IMR-90 (cell line): ENCODE data around the gene F3. TPM values are rescaled to one million over a fixed set of nuclear protein-coding genes. Genes with fewer than 3 reads are reported as not detected.

Experiments
- ATAC-seq: fragments of 200-7000 bp; cut with Tn5 transposase; 2 replicates; pipeline ENCODE4 v1.9.1; 2020; ENCODE audit warnings: low read depth, mild to moderate bottlenecking, moderate library complexity
- Bru-seq: library from RNA; stranded (reverse); fragments of 400-500 nt; gene quantifications from one replicate; lab custom pipeline; 2021; lab: Mats Ljungman, UMichigan
- BruChase-seq, 2 experiments: library from RNA; stranded (reverse); fragments of 400-500 nt; gene quantifications; one replicate each; lab custom pipeline; 2021; lab: Mats Ljungman, UMichigan
- BruUV-seq: library from RNA; stranded (reverse); fragments of 400-500 nt; replicated peaks from 2 replicates; lab custom pipeline; 2021; lab: Mats Ljungman, UMichigan
- CTCF ChIA-PET: fragments of 300-600 bp; formaldehyde crosslinking; extraction: SDS; loops from one replicate; lab custom pipeline; 2021; ENCODE audit warnings: antibody characterized with exemption; lab: Yijun Ruan, JAX
- POLR2A ChIA-PET: fragments of 300-600 bp; sonication (Branson Sonifier 250); formaldehyde crosslinking; loops from one replicate; lab custom pipeline; 2022; ENCODE audit warnings: antibody characterized with exemption; ENCODE audit not compliant: unreplicated experiment; lab: Charles Lee
- DNase-seq: peaks from one replicate; pipeline ENCODE4 v3.0.0; 2013
- H2AFZ ChIP-seq: replicated peaks from 2 replicates; pipeline ENCODE3; 2013; ENCODE audit warnings: low read length, mild to moderate bottlenecking; ENCODE audit not compliant: poor library complexity
- H2AK5ac ChIP-seq: 2 replicates; pipeline ENCODE4 v1.6.1; 2013; ENCODE audit warnings: low read depth, low read length, inconsistent platforms
- H2AK9ac ChIP-seq: replicated peaks from 2 replicates; pipeline ENCODE3; 2013; ENCODE audit warnings: mild to moderate bottlenecking, low read depth, low read length, moderate library complexity; ENCODE audit not compliant: poor library complexity
- H2BK120ac ChIP-seq: 2 replicates; pipeline ENCODE4 v1.6.1; 2013; ENCODE audit warnings: low read depth, low read length, inconsistent platforms
- H2BK15ac ChIP-seq: 3 replicates; pipeline ENCODE4 v1.6.1; 2013; ENCODE audit warnings: low read depth, low read length, inconsistent platforms
- H2BK20ac ChIP-seq: 2 replicates; pipeline ENCODE4 v1.6.1; 2013; ENCODE audit warnings: low read depth, mild to moderate bottlenecking, inconsistent platforms, low read length, moderate library complexity
- H2BK5ac ChIP-seq: 2 replicates; pipeline ENCODE4 v1.6.1; 2013; ENCODE audit warnings: mild to moderate bottlenecking, low read depth, low read length, inconsistent platforms; ENCODE audit not compliant: poor library complexity, severe bottlenecking
- H3K14ac ChIP-seq: replicated peaks from 2 replicates; pipeline ENCODE4 v1.6.1; 2013; ENCODE audit warnings: low read depth, low read length, inconsistent platforms
- H3K18ac ChIP-seq: 2 replicates; pipeline ENCODE4 v1.6.1; 2013; ENCODE audit warnings: low read depth, low read length, control low read depth
- H3K23ac ChIP-seq: 2 replicates; pipeline ENCODE4 v1.6.1; 2013; ENCODE audit warnings: low read depth, low read length, inconsistent platforms
- H3K27ac ChIP-seq: 2 replicates; pipeline ENCODE4 v1.5.1; 2013; ENCODE audit warnings: mild to moderate bottlenecking, control low read depth, low read length; ENCODE audit not compliant: insufficient read depth
- H3K27me3 ChIP-seq: 2 replicates; pipeline ENCODE4 v1.6.1; 2013; ENCODE audit warnings: low read length; ENCODE audit not compliant: control insufficient read depth, insufficient read depth
- H3K36me3 ChIP-seq: 2 replicates; pipeline ENCODE4 v1.6.1; 2013; ENCODE audit warnings: low read length, mixed read lengths; ENCODE audit not compliant: control insufficient read depth, insufficient read depth
- H3K4ac ChIP-seq: 2 replicates; pipeline ENCODE4 v1.6.1; 2013; ENCODE audit warnings: low read depth, low read length, inconsistent platforms
- H3K4me1 ChIP-seq: 2 replicates; pipeline ENCODE4 v1.6.1; 2013; ENCODE audit warnings: low read length, mixed read lengths; ENCODE audit not compliant: control insufficient read depth, insufficient read depth
- H3K4me2 ChIP-seq: 2 replicates; pipeline ENCODE4 v1.6.1; 2013; ENCODE audit warnings: low read depth, mild to moderate bottlenecking, control low read depth, low read length, moderate library complexity
- H3K4me3 ChIP-seq: 2 replicates; pipeline ENCODE4 v1.5.1; 2013; ENCODE audit warnings: low read depth, mild to moderate bottlenecking, control low read depth, low read length, moderate library complexity; ENCODE audit not compliant: insufficient read depth
- H3K56ac ChIP-seq: 2 replicates; pipeline ENCODE4 v1.6.1; 2013; ENCODE audit warnings: low read length, inconsistent platforms; ENCODE audit not compliant: insufficient read depth; ENCODE audit errors: extremely low read depth
- H3K79me1 ChIP-seq, 2 experiments: 2 replicates each; pipeline ENCODE4 v1.6.1; 2013; ENCODE audit warnings: low read length in 2 of 2, inconsistent platforms in 1 of 2, low read depth in 1 of 2
- H3K9ac ChIP-seq: 2 replicates; pipeline ENCODE4 v1.6.1; 2013; ENCODE audit warnings: low read depth, low read length, control low read depth
- H3K9me1 ChIP-seq: 2 replicates; pipeline ENCODE4 v1.6.1; 2013; ENCODE audit warnings: low read length, inconsistent platforms; ENCODE audit not compliant: insufficient read depth
- H3K9me3 ChIP-seq: 2 replicates; pipeline ENCODE4 v1.6.1; 2013; ENCODE audit warnings: low read length; ENCODE audit not compliant: control insufficient read depth, insufficient read depth
- H4K20me1 ChIP-seq: 2 replicates; pipeline ENCODE4 v1.6.1; 2013; ENCODE audit warnings: low read length, inconsistent platforms; ENCODE audit not compliant: insufficient read depth
- H4K5ac ChIP-seq: 2 replicates; pipeline ENCODE4 v1.6.1; 2013; ENCODE audit warnings: mild to moderate bottlenecking, low read depth, low read length, control low read depth
- H4K8ac ChIP-seq, 2 experiments: 2 replicates each; pipeline ENCODE4 v1.6.1; 2013; ENCODE audit warnings: low read depth in 2 of 2, low read length in 2 of 2, control low read depth in 1 of 2, inconsistent platforms in 1 of 2
- H4K91ac ChIP-seq: 2 replicates; pipeline ENCODE4 v1.6.1; 2013; ENCODE audit warnings: low read depth, low read length, inconsistent platforms; ENCODE audit not compliant: insufficient read depth
- BHLHE40 ChIP-seq: fragments of 150-350 bp; IDR thresholded peaks from 2 replicates; pipeline ENCODE4 v1.6.1; 2016; ENCODE audit warnings: mild to moderate bottlenecking, low read depth, low read length
- CHD1 ChIP-seq: IDR thresholded peaks from 2 replicates; pipeline ENCODE4 v1.6.1; 2012; ENCODE audit warnings: low read depth, low read length, improper control_type of control experiment
- FOS ChIP-seq: fragments of 150-350 bp; IDR thresholded peaks from 2 replicates; pipeline ENCODE4 v1.6.1; 2016; ENCODE audit warnings: low read depth, low read length
- MAFK ChIP-seq: IDR thresholded peaks from 2 replicates; pipeline ENCODE4 v1.6.1; 2012; ENCODE audit warnings: low read depth, low read length, improper control_type of control experiment
- MAZ ChIP-seq: IDR thresholded peaks from 2 replicates; pipeline ENCODE4 v1.6.1; 2012; ENCODE audit warnings: low read depth, mild to moderate bottlenecking, low read length, improper control_type of control experiment, moderate library complexity, borderline replicate concordance
- POLR2A ChIP-seq: IDR thresholded peaks from 2 replicates; pipeline ENCODE4 v1.6.1; 2012; ENCODE audit warnings: mild to moderate bottlenecking, low read depth, low read length
- RAD21 ChIP-seq: IDR thresholded peaks from 2 replicates; pipeline ENCODE4 v1.6.1; 2012; ENCODE audit warnings: low read length, improper control_type of control experiment
- RCOR1 ChIP-seq: IDR thresholded peaks from 2 replicates; pipeline ENCODE4 v1.6.1; 2012; ENCODE audit warnings: mild to moderate bottlenecking, low read length, improper control_type of control experiment; ENCODE audit not compliant: insufficient replicate concordance
- RFX5 ChIP-seq: IDR thresholded peaks from 2 replicates; pipeline ENCODE4 v1.8.0; 2012; ENCODE audit warnings: low read depth, mild to moderate bottlenecking, low read length, moderate library complexity
- WGBS, 2 experiments: methylation state at CpG; one replicate each; pipeline versions ENCODE4 v1.1.5 to v1.1.7; 2013; ENCODE audit warnings: missing lambda C conversion rate in 2 of 2; ENCODE audit not compliant: insufficient read length in 1 of 2; ENCODE audit errors: extremely low coverage in 2 of 2; 5-methylcytosine and 5-hydroxymethylcytosine counted together
- dilution Hi-C: fragments of 300-500 bp; cut with HindIII; formaldehyde crosslinking; loops from one replicate; pipeline ENCODE4 v1.14.3; 2018; ENCODE audit warnings: low sequenced_read_pairs; ENCODE audit not compliant: unreplicated experiment
- in situ Hi-C: fragments of 300-500 bp; cut with MboI; formaldehyde crosslinking; loops from 3 replicates; pipeline ENCODE4 v1.14.3; 2019; ENCODE audit warnings: low sequenced_read_pairs, inconsistent platforms, mixed read lengths
- intact Hi-C: fragments of 100-400 bp; cut with micrococcal nuclease; formaldehyde crosslinking; loops from 2 replicates; pipeline ENCODE4 v1.10.0; 2022
- long read RNA-seq: library from polyadenylated mRNA; unstranded; transcript quantifications from one replicate; pipeline ENCODE4 v2.0.0, GENCODE V29; 2021; ENCODE audit not compliant: unreplicated experiment
- polyA plus RNA-seq, 3 experiments: library from polyadenylated mRNA; depleted of rRNA; stranded (reverse); fragments of >200 nt; gene quantifications; 2 replicates each; pipeline ENCODE4 v1.2.3, GENCODE V29; 2012; ENCODE audit warnings: low replicate concordance in 1 of 3
- total RNA-seq: library from RNA; depleted of rRNA; stranded (reverse); fragments of >200 nt; gene quantifications from 2 replicates; pipeline ENCODE4 v1.2.3, GENCODE V29; 2012; rRNA removed
- TF ChIP-seq, protein P1 (sequence below): conservative IDR thresholded peaks from 2 replicates; pipeline ENCODE4 v1.5.1; 2012; ENCODE audit warnings: mild to moderate bottlenecking, low read depth, low read length, improper control_type of control experiment
- TF ChIP-seq, protein P2 (sequence below): fragments of 150-350 bp; IDR thresholded peaks from 2 replicates; pipeline ENCODE4 v1.6.1; 2016; ENCODE audit warnings: low read depth, mild to moderate bottlenecking, low read length, moderate library complexity, borderline replicate concordance

Gene F3
- total RNA-seq (75.6 and 102 TPM in 2 replicates), polyA plus RNA-seq (2012; rRNA removed) (99.0 and 126 TPM in 2 replicates), Bru-seq, nascent RNA (percentile 100 among the genes with signal in this experiment), BruChase-seq, experiment 1, labeled RNA remaining after a 6-hour chase (percentile 100 among the genes with signal in this experiment), BruChase-seq, experiment 2, labeled RNA remaining after a 2-hour chase (percentile 100 among the genes with signal in this experiment)
- 45.0 and 45.1 TPM in 2 replicates for polyA plus RNA-seq (2012; cell fraction: cytosol; rRNA removed)
- polyA plus RNA-seq (2012; cell fraction: nucleus; rRNA removed; ENCODE audit: low replicate concordance), result 88.3 and 572 TPM in 2 replicates
- long read RNA-seq, transcript F3-202 (5 exons, 1,879 nt), result minor isoform, 19 of 653 reads
- long read RNA-seq, transcript F3-201 (6 exons, 2,287 nt), result major isoform, 420 of 653 reads
- long read RNA-seq, partial matches to known transcripts, result 27 of 653 reads
- long read RNA-seq, other reads (novel, unspliced or antisense), result 187 of 653 reads

DNA sequence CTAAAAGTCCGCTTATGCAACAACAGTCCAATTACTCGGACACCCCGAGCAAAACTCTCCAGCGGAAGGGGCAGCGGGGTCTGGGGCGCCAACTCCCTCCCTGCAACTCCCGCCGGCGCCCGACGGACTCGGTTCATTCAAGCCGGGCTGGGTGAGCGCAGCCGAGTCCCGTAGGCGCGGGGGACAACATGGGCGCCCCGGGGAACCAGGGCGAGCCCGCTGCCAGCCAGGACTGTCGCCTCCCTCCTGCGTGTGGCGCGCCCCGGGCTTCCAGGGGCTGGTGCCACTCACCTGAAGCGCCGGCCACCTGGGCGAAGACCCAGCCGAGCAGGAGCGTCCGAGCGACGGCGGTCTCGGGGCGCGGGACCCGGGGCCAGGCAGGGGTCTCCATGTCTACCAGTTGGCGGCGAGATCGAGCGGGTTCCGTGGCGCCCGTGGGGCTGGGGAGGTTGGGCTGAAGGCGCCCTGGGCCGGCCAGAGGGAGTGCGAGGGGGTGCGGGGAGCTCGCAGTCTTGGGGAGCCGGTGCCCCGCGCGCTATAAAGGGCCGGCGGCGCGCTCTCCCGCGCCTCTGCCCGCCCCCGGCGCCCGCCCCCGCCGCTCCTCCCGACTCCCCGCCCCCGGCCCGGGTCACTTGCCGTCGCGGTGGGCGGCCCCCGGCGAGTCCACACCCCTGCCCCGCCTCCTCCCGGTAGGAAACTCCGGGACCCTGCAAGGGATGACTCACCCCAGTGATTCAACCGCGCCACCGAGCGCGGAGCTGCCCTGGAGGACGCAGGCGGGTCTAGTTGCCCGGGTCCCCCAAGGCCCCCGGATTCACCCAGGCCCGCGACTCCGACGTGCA is at the start of gene F3:
F3 (minus strand) TSS at position 514 of the 842 bp plus-strand sequence; CDS start at position 391, 123 bp downstream.
- Histone ChIP-seq H2AFZ (peak within 1 kb of the TSS; percentile 89), H3K27me3 (no peaks in the 10 kb centered on the region), H3K27ac (peak within 1 kb of the TSS; percentile 95), H3K9me3 (no peaks in the 10 kb centered on the region), H4K8ac (peak within 1 kb of the TSS; percentile 56 to 91), H4K5ac (peak within 1 kb of the TSS; percentile 61), H3K4me3 (peak within 1 kb of the TSS; percentile 92), H2BK5ac (peak within 1 kb of the TSS; percentile 94), H2AK5ac (peak within 1 kb of the TSS; percentile 88), H3K18ac (peak within 1 kb of the TSS; percentile 84), H3K9me1 (peaks cover 6% of the 10 kb centered on the region), H4K91ac (peak within 1 kb of the TSS; percentile 95), H3K23ac (peak within 1 kb of the TSS; percentile 98), H3K9ac (peak within 1 kb of the TSS; percentile 97), H3K4me2 (peak within 1 kb of the TSS; percentile 95), H3K14ac (peak within 1 kb of the TSS; percentile 98), H2BK15ac (peak within 1 kb of the TSS; percentile 18; the same call in 2 of the 3 replicates), H2BK20ac (peak within 1 kb of the TSS; percentile 38), H2BK120ac (peak within 1 kb of the TSS; percentile 91), H3K36me3 (peaks cover 27% of the 10 kb centered on the region), H3K4ac (peak within 1 kb of the TSS; percentile 97), H3K56ac (peak within 1 kb of the TSS; percentile 87), H3K4me1 (peaks cover 7% of the 10 kb centered on the region), H4K20me1 (peaks cover 50% of the 10 kb centered on the region), H2AK9ac (peak within 1 kb of the TSS; percentile 92), H3K79me1 (peaks cover 8 to 52% of the 10 kb centered on the region in 2 experiments; a peak in 3 of 4 replicates)
- in situ Hi-C loops, result loop anchor here (5.0 kb wide), 1 partner anchor 66 kb away; no protein-coding TSS in a partner anchor
- no TSS peak for BruUV-seq
- DNase-seq, result peak; percentile 91
- intact Hi-C loops, result loop anchor here (5.0 kb wide), 1 partner anchor 136 kb away; no protein-coding TSS in a partner anchor
- POLR2A ChIA-PET, result interaction anchor here (0.5 to 3.7 kb wide), 58 partner anchors 8 to 405 kb away, joined by 3 to 28 read pairs (median 6); no protein-coding TSS in a partner anchor
- dilution Hi-C loops, result loop anchor here (25.0 kb wide), 1 partner anchor 246 kb away; no protein-coding TSS in a partner anchor
- WGBS, 2 experiments, result 4% methylated on average over 14 of the region's 94 CpGs; no CpG with 5 or more reads in 1 of the 2 experiments
- ATAC-seq, result peak; percentile 77
- CTCF ChIA-PET, result no interaction called here
- TF ChIP-seq FOS (peak; percentile 97), RCOR1 (no peak), RFX5 (no peak), MAZ (peak; percentile 72; the same call in 1 of the 2 replicates), BHLHE40 (peak; percentile 46; the same call in 1 of the 2 replicates), CHD1 (peak; percentile 61), POLR2A (peak; percentile 95), MAFK (no peak), RAD21 (peak; percentile 25; the same call in 1 of the 2 replicates)
- TF ChIP-seq, protein P1, sequence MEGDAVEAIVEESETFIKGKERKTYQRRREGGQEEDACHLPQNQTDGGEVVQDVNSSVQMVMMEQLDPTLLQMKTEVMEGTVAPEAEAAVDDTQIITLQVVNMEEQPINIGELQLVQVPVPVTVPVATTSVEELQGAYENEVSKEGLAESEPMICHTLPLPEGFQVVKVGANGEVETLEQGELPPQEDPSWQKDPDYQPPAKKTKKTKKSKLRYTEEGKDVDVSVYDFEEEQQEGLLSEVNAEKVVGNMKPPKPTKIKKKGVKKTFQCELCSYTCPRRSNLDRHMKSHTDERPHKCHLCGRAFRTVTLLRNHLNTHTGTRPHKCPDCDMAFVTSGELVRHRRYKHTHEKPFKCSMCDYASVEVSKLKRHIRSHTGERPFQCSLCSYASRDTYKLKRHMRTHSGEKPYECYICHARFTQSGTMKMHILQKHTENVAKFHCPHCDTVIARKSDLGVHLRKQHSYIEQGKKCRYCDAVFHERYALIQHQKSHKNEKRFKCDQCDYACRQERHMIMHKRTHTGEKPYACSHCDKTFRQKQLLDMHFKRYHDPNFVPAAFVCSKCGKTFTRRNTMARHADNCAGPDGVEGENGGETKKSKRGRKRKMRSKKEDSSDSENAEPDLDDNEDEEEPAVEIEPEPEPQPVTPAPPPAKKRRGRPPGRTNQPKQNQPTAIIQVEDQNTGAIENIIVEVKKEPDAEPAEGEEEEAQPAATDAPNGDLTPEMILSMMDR, result peak; percentile 28; the same call in 1 of the 2 replicates
- TF ChIP-seq, protein P2, sequence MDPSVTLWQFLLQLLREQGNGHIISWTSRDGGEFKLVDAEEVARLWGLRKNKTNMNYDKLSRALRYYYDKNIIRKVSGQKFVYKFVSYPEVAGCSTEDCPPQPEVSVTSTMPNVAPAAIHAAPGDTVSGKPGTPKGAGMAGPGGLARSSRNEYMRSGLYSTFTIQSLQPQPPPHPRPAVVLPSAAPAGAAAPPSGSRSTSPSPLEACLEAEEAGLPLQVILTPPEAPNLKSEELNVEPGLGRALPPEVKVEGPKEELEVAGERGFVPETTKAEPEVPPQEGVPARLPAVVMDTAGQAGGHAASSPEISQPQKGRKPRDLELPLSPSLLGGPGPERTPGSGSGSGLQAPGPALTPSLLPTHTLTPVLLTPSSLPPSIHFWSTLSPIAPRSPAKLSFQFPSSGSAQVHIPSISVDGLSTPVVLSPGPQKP, result no peak
